Hepatocyte (in vitro differentiated cells): ENCODE results near the gene CTF1.

ENCODE experiments used
- EZH2 ChIP-seq: fragments of 200-600 bp; sonication (generic); IDR thresholded peaks from 2 replicates; pipeline ENCODE4 v1.6.1; 2016; ENCODE audit warnings: antibody characterized with exemption, mild to moderate bottlenecking, borderline replicate concordance
- TF ChIP-seq, protein P1 (sequence below): fragments of 200-600 bp; sonication (generic); IDR thresholded peaks from 2 replicates; pipeline ENCODE4 v1.5.1; 2016; ENCODE audit warnings: antibody characterized with exemption, mild to moderate bottlenecking; ENCODE audit not compliant: poor library complexity

DNA sequence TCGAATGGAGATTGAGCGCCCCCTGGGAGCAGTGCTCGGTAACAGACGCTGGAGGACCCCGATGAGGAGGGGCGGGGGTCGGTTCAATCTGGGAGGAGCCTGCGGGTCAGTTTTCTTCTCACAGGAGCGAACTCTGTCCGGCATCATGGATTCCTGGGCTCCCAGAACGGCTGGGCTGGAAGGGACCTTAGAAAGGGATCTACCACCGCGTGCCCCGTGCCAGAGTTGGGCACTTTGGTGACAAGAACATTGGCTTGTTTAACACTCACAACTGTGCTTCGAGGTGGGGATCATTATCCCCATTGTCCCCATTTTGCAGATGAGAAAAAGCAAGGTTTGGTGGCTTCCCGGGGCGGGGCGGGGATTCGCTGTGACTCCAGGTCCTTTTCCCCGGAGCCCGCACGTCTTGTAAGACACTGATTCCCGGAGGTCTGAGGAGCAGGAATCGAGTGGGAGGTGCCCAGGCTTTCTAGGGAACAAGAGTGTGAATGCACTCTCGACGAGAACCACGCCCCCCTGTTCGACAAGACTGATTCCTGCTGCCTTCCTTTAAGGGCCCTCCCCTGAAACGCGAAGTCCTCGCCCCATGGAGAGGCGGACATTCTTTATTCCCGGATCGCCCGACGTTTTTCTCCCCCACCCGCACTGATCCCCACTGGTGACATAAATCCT, 25.5 kb downstream of the CTF1 start:
- TF ChIP-seq, protein P1, sequence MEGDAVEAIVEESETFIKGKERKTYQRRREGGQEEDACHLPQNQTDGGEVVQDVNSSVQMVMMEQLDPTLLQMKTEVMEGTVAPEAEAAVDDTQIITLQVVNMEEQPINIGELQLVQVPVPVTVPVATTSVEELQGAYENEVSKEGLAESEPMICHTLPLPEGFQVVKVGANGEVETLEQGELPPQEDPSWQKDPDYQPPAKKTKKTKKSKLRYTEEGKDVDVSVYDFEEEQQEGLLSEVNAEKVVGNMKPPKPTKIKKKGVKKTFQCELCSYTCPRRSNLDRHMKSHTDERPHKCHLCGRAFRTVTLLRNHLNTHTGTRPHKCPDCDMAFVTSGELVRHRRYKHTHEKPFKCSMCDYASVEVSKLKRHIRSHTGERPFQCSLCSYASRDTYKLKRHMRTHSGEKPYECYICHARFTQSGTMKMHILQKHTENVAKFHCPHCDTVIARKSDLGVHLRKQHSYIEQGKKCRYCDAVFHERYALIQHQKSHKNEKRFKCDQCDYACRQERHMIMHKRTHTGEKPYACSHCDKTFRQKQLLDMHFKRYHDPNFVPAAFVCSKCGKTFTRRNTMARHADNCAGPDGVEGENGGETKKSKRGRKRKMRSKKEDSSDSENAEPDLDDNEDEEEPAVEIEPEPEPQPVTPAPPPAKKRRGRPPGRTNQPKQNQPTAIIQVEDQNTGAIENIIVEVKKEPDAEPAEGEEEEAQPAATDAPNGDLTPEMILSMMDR = peak; percentile 96
- TF ChIP-seq EZH2 = no peak
